ENCODE measurements around the gene PIGT.
A peak's percentile ranks its signal among the peaks of the same experiment; 100 is the strongest.

PIGT gene

GRCh38 chr20:45432294-45432693 is 16.4 kb downstream of the PIGT start:
- no peak for DNase-seq

GRCh38 chr20:45433316-45433715 is 17.4 kb downstream of the PIGT start:
- DNase-seq = peak; percentile 49

- no peak for DNase-seq
These were observed 18.0 kb downstream of the PIGT start for GRCh38 chr20:45433976-45434375.

GRCh38 chr20:45436732-45437485 is 21.0 kb downstream of the PIGT start:
- DNase-seq = peak; percentile 85

- no peak for DNase-seq
These were observed 24.5 kb downstream of the PIGT start for GRCh38 chr20:45440424-45440823.

GRCh38 chr20:45440891-45441685 is 25.1 kb downstream of the PIGT start:
- DNase-seq = no peak

GRCh38 chr20:45441746-45442145 is 25.8 kb downstream of the PIGT start:
- no peak for DNase-seq

- DNase-seq = no peak
These were observed 28.1 kb downstream of the PIGT start for GRCh38 chr20:45444050-45444449.

GRCh38 chr20:45445805-45446562 is 30.0 kb downstream of the PIGT start:
- DNase-seq = no peak

- no peak for DNase-seq
These were observed 32.3 kb downstream of the PIGT start for GRCh38 chr20:45448270-45448669.

- no peak for DNase-seq
These were observed 33.6 kb downstream of the PIGT start for GRCh38 chr20:45449528-45449927.

GRCh38 chr20:45450097-45450818 is 34.3 kb downstream of the PIGT start:
- DNase-seq = no peak

GRCh38 chr20:45452238-45452637 is 36.3 kb downstream of the PIGT start:
- DNase-seq = no peak

GRCh38 chr20:45452772-45453691 is 37.1 kb downstream of the PIGT start:
- no peak for DNase-seq

GRCh38 chr20:45456632-45457031 is 40.7 kb downstream of the PIGT start:
- DNase-seq = no peak

- no peak for DNase-seq
These were observed 43.7 kb downstream of the PIGT start for GRCh38 chr20:45459606-45460005.

GRCh38 chr20:45461225-45461624 is 45.3 kb downstream of the PIGT start:
- DNase-seq = no peak

- no peak for DNase-seq
These were observed 47.0 kb downstream of the PIGT start for GRCh38 chr20:45462711-45463509.

GRCh38 chr20:45463709-45464108 is 47.8 kb downstream of the PIGT start:
- DNase-seq = no peak

- no peak for DNase-seq
These were observed 49.7 kb downstream of the PIGT start for GRCh38 chr20:45465491-45466266.

All from femur (tissue), 1 donor.